Gastroesophageal sphincter (tissue), 4 donors: ENCODE measurements around the gene DPYD. TPM values are rescaled to one million over a fixed set of nuclear protein-coding genes. Genes with fewer than 3 reads are reported as not detected.

Source experiments
- ATAC-seq: fragments of 150-250 bp; one replicate; pipeline ENCODE4 v1.9.1; 2016; ENCODE audit warnings: mild to moderate bottlenecking, moderate library complexity
- H3K27ac ChIP-seq, 4 donors: fragments of 200-600 bp; sonication (generic) in 3 of 4; 1 replicate in 3 of 4; 2 replicates in 1 of 4; pipeline ENCODE4 v1.5.1; 2016 to 2019
- H3K27me3 ChIP-seq: fragments of 200-600 bp; sonication (generic); one replicate; pipeline ENCODE4 v1.5.1; 2019
- H3K36me3 ChIP-seq, 2 donors: fragments of 200-600 bp; sonication (generic); one replicate each; pipeline ENCODE4 v1.5.1; 2019; ENCODE audit warnings: control low read depth in 1 of 2
- H3K4me1 ChIP-seq, 3 donors: fragments of 200-600 bp; sonication (generic); 1 replicate in 2 of 3; 2 replicates in 1 of 3; pipeline ENCODE4 v1.5.1; 2016 to 2019; ENCODE audit warnings: control low read depth in 2 of 3
- H3K4me3 ChIP-seq, 2 donors: fragments of 200-600 bp; sonication (generic); one replicate each; pipeline ENCODE4 v1.5.1; 2019; ENCODE audit warnings: mild to moderate bottlenecking in 1 of 2, moderate library complexity in 1 of 2
- H3K9me3 ChIP-seq, 3 donors: fragments of 200-600 bp; sonication (generic); one replicate each; pipeline ENCODE4 v1.5.1; 2017 to 2019; ENCODE audit warnings: control low read depth in 2 of 3
- CTCF ChIP-seq, 4 experiments: fragments of 200-600 bp in 2 of 4; fragments of 450-650 bp in 2 of 4; sonication (generic) in 1 of 4; IDR thresholded peaks; one replicate each; pipeline ENCODE4 v1.5.1; 2017 to 2019; ENCODE audit warnings: antibody characterized with exemption in 4 of 4, mild to moderate bottlenecking in 2 of 4, moderate library complexity in 2 of 4
- EP300 ChIP-seq: sonication (generic); formaldehyde crosslinking; IDR thresholded peaks from one replicate; pipeline ENCODE4 v1.6.1; 2017; ENCODE audit warnings: antibody characterized with exemption, mild to moderate bottlenecking
- POLR2A ChIP-seq, 2 donors: fragments of 450-650 bp; IDR thresholded peaks; one replicate each; pipeline ENCODE4 v1.6.1; 2017; ENCODE audit warnings: antibody characterized with exemption in 2 of 2, mild to moderate bottlenecking in 2 of 2, moderate library complexity in 1 of 2
- POLR2AphosphoS5 ChIP-seq: sonication (generic); formaldehyde crosslinking; IDR thresholded peaks from one replicate; pipeline ENCODE4 v1.6.1; 2017; ENCODE audit warnings: antibody characterized with exemption
- WGBS, 2 donors: methylation state at CpG; one replicate each; pipeline ENCODE4 v1.1.5; 2018; ENCODE audit warnings: low coverage in 1 of 2; 5-methylcytosine and 5-hydroxymethylcytosine counted together
- total RNA-seq, 4 donors: library from RNA; depleted of rRNA; stranded (reverse); fragments of >200 nt; gene quantifications; one replicate each; pipeline ENCODE4 v1.1.0, GENCODE V29; 2016

The DPYD gene
- total RNA-seq, 4 donors from 2014 or later: 31.2 to 53.0 (median 43.2) TPM

- Histone ChIP-seq H3K9me3 (no peaks in the 10 kb centered on the region), H3K36me3 (no peaks in the 10 kb centered on the region), H3K4me1 (peaks cover 0 to 7% (median 0%) of the 10 kb centered on the region in 3 donors), H3K4me3 (no peak overlapping the region), H3K27me3 (no peaks in the 10 kb centered on the region), H3K27ac (no peak overlapping the region)
- TF ChIP-seq CTCF (IDR thresholded peaks at IDR 0.05) (no peak), POLR2A (IDR thresholded peaks at IDR 0.05) (no peak), EP300 (no peak), POLR2AphosphoS5 (no peak)
- WGBS, 2 donors: 67 to 100% methylated on average over 1 to 2 of the region's 4 CpGs
- ATAC-seq: no peak
Measured at GRCh38 chr1:97383797-97384196, 537.0 kb downstream of the DPYD start.

- no peak for ATAC-seq
- no peak overlapping the region for H3K27ac ChIP-seq
- TF ChIP-seq POLR2A (IDR thresholded peaks at IDR 0.05) (no peak), POLR2AphosphoS5 (no peak), CTCF (IDR thresholded peaks at IDR 0.05) (no peak), EP300 (no peak)
- no peaks in the 10 kb centered on the region for H3K36me3 ChIP-seq
- peaks cover 0 to 7% (median 0%) of the 10 kb centered on the region in 3 donors for H3K4me1 ChIP-seq
- H3K9me3 ChIP-seq: no peaks in the 10 kb centered on the region
- WGBS, 2 donors: 50 to 87% methylated on average over 1 of the region's 1 CpG
- H3K4me3 ChIP-seq: no peak overlapping the region
- H3K27me3 ChIP-seq: no peaks in the 10 kb centered on the region
Measured at GRCh38 chr1:97382206-97382605, 538.6 kb downstream of the DPYD start.

- Histone ChIP-seq H3K4me3 (no peak overlapping the region), H3K27ac (no peak overlapping the region), H3K4me1 (no peaks in the 10 kb centered on the region), H3K27me3 (no peaks in the 10 kb centered on the region), H3K9me3 (no peaks in the 10 kb centered on the region), H3K36me3 (no peaks in the 10 kb centered on the region)
- WGBS, 2 donors: 78 to 100% methylated on average over 3 of the region's 4 CpGs
- no peak for TF ChIP-seq POLR2A (IDR thresholded peaks at IDR 0.05)
- TF ChIP-seq POLR2AphosphoS5: no peak
- TF ChIP-seq CTCF (IDR thresholded peaks at IDR 0.05): no peak
- TF ChIP-seq EP300: no peak
- no peak for ATAC-seq
Measured at GRCh38 chr1:97379387-97380075, 541.3 kb downstream of the DPYD start.

- no peak for ATAC-seq
- Histone ChIP-seq H3K4me1 (no peaks in the 10 kb centered on the region), H3K27me3 (no peaks in the 10 kb centered on the region), H3K9me3 (no peaks in the 10 kb centered on the region), H3K36me3 (no peaks in the 10 kb centered on the region), H3K4me3 (no peak overlapping the region), H3K27ac (no peak overlapping the region)
- WGBS, 2 donors: 79 to 83% methylated on average over 3 of the region's 3 CpGs
- TF ChIP-seq CTCF (IDR thresholded peaks at IDR 0.05) (no peak), POLR2A (IDR thresholded peaks at IDR 0.05) (no peak), EP300 (no peak), POLR2AphosphoS5 (no peak)
Measured at GRCh38 chr1:97378596-97378995, 542.2 kb downstream of the DPYD start.

GRCh38 chr1:97377432-97378034, 543.3 kb downstream of the DPYD start:
- H3K27me3 ChIP-seq: no peaks in the 10 kb centered on the region

More at GRCh38 chr1:97377432-97378034, 543.3 kb downstream of the DPYD start:
- WGBS, 2 donors: 70 to 96% methylated on average over 2 to 5 of the region's 5 CpGs
- ATAC-seq: no peak
- no peaks in the 10 kb centered on the region for H3K9me3 ChIP-seq
- no peaks in the 10 kb centered on the region for H3K36me3 ChIP-seq
- H3K27ac ChIP-seq: no peak overlapping the region
- TF ChIP-seq CTCF (IDR thresholded peaks at IDR 0.05): no peak
- TF ChIP-seq EP300: no peak
- TF ChIP-seq POLR2AphosphoS5: no peak
- no peak for TF ChIP-seq POLR2A (IDR thresholded peaks at IDR 0.05)
- no peak overlapping the region for H3K4me3 ChIP-seq
- no peaks in the 10 kb centered on the region for H3K4me1 ChIP-seq
